HG03575 (cell line): ENCODE results near the gene ACVRL1.

Experiments
- ATAC-seq: cut with Tn5 transposase; IDR thresholded peaks from one replicate; pipeline ENCODE4 v1.9.1; 2021; ENCODE audit not compliant: unreplicated experiment, insufficient number of reproducible peaks, low FRiP score; ENCODE audit errors: extremely low read depth

The ACVRL1 gene

GRCh38 chr12:51907083-51907855 is at the start of gene ACVRL1:
Gene ACVRL1, plus strand, starts transcription at chr12:51907504. Its CDS starts 4,971 bp downstream, at chr12:51912475.
- ATAC-seq: no peak

GRCh38 chr12:51860986-51861385 is 46.3 kb upstream of the ACVRL1 start:
- no peak for ATAC-seq

GRCh38 chr12:51862947-51863346 is 44.4 kb upstream of the ACVRL1 start:
- no peak for ATAC-seq

- ATAC-seq: no peak
Observed at GRCh38 chr12:51863363-51863932, 43.9 kb upstream of the ACVRL1 start.

GRCh38 chr12:51863933-51864832 is 43.1 kb upstream of the ACVRL1 start:
- no peak for ATAC-seq

GRCh38 chr12:51864833-51865670 is 42.3 kb upstream of the ACVRL1 start:
- ATAC-seq: no peak

- ATAC-seq: no peak
Observed at GRCh38 chr12:51865757-51866270, 41.5 kb upstream of the ACVRL1 start.

GRCh38 chr12:51866324-51866723 is 41.0 kb upstream of the ACVRL1 start:
- ATAC-seq: no peak

GRCh38 chr12:51866762-51867161 is 40.5 kb upstream of the ACVRL1 start:
- no peak for ATAC-seq

- no peak for ATAC-seq
Observed at GRCh38 chr12:51867371-51867770, 39.9 kb upstream of the ACVRL1 start.

GRCh38 chr12:51867796-51868428 is 39.4 kb upstream of the ACVRL1 start:
- no peak for ATAC-seq

- ATAC-seq: no peak
Observed at GRCh38 chr12:51868821-51869495, 38.3 kb upstream of the ACVRL1 start.

GRCh38 chr12:51869496-51869865 is 37.8 kb upstream of the ACVRL1 start:
- no peak for ATAC-seq

GRCh38 chr12:51869931-51870330 is 37.4 kb upstream of the ACVRL1 start:
- ATAC-seq: no peak

GRCh38 chr12:51870504-51870903 is 36.8 kb upstream of the ACVRL1 start:
- no peak for ATAC-seq

- ATAC-seq: no peak
Observed at GRCh38 chr12:51871126-51871525, 36.2 kb upstream of the ACVRL1 start.

GRCh38 chr12:51871918-51872688 is 35.2 kb upstream of the ACVRL1 start:
- no peak for ATAC-seq
